KG1 (cell line): Measurements from ENCODE around the gene MARCHF9.
"Not testable (repeated sequence)": the region's sequence is repeated elsewhere in the genome, so short reads cannot be mapped to it uniquely, and the experiment has no call there.

Experiments used
- DNase-seq: peaks from one replicate; lab custom pipeline; 2025; lab: John Stamatoyannopoulos, UW

The MARCHF9 gene

DNA sequence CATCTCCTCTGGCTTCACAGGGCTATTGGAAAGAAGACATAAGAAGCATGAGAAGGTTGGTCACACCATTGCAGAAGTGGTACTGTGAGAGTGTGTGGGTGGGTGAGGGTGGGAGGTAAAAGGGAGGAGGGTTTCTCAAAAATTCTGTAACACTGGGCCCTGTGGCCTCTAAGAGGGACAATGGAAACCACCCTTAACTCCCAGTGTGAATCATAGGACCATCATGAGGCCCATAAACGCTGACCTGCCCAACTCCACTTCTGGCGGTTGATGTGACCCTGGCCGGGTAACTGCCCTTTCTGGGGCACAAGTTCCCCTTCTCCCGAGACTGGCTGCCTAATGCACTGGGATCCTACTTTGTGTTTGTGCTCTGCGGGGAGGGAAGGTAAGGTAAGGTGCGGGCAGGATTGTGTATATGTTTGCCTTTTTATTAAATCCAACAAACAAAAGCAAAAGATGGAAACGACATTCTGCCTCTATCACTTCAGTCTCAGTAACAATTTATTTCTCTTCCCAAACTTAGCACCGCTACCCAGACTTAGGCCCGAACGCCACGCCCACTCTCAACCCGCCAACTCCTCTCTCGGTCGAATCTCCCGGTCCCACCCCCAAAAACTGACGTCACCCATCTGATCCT lies 16.5 kb downstream of the MARCHF9 start:
- DNase-seq, result peak; percentile 51

- peak; percentile 51 for DNase-seq
Observed at GRCh38 chr12:57771873-57772428, 17.0 kb downstream of the MARCHF9 start, which contains the start of gene METTL1. TSS of gene METTL1 (minus strand) at chr12:57772105. CDS start at chr12:57772083, 22 bp downstream.

- no peak for DNase-seq
Observed at GRCh38 chr12:57772429-57773322, 17.8 kb downstream of the MARCHF9 start, which contains the start of gene EEF1AKMT3. TSS of gene EEF1AKMT3 (plus strand) at chr12:57772614. CDS start at chr12:57772725, 111 bp downstream.

DNA sequence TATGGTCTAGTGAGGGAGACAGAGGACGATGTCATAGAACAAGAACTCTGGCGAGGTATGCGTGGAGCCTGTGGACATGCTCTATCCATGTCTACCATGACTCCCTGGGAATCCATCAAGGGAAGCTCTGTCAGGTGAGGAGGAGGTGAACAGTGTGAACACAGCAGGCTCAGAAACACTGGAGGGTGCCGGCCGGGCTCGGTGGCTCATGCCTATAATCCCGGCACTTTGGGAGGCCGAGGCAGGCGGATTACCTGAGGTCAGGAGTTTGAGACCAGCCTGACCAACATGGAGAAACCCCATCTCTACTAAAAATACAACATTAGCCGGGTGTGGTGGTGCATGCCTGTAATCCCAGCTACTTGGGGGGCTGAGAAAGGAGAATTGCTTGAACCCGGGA lies 19.7 kb downstream of the MARCHF9 start:
- DNase-seq, result not testable (repeated sequence)

GRCh38 chr12:57775044-57775443 lies 20.1 kb downstream of the MARCHF9 start:
- no peak for DNase-seq

- no peak for DNase-seq
Observed at GRCh38 chr12:57775563-57776246, 20.8 kb downstream of the MARCHF9 start.

DNA sequence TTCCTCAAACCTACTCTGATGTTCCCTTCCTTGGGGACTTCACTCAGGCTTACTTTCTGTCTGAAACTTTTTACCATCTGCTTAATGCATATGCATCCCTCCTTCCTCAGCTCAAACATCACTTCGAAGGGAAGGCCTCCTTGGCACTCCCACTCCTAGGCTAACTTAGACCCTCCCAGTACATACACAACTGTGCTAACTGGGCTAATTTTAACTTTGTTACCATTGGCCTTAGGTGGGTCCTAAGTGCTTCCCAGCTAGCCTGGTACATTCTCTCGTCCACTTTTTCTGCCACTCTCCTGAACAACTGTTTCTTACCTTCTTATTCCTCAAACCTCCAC lies 21.3 kb downstream of the MARCHF9 start:
- DNase-seq, result no peak

- no peak for DNase-seq
Observed at GRCh38 chr12:57777367-57777766, 22.5 kb downstream of the MARCHF9 start.

DNA sequence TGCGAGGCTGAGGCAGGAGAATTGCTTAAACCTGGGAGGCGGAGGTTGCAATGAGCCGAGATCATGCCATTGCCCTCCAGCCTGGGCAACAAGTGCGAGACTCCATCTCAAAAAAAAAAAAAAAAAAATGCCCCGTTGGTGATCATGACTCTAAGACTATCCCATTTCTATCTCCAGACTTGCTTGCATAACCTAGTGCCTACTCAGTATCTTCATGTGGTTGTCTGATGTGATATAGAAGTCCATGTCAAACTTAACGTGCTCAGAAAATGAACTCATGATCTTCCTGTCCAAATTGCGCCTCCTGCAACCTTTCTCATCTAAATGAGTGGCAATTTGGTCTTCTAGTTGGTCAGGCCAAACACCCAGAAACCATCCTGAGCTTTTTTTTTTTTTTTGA lies 23.0 kb downstream of the MARCHF9 start:
- no peak for DNase-seq

DNA sequence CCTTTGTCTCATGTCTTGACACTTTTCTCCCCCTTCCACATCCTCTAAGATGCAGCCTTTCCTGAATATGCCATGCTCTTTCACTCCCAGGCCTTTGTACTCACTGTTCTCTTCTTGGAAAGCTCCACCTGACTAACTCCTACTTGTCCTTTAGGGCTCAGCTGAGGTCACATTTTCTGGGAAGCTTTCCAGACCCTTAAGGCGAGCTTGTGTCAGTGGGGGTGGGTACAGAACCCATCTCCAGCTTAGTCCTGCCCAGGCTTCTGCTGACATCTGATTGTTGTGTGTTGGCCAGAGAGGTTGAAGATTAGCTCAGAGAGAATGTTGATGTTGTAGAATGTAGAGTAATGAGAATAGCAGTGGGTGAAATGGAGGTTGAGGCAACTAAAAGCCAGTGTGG lies 24.8 kb downstream of the MARCHF9 start:
- DNase-seq, result no peak

GRCh38 chr12:57780284-57780897 lies 25.5 kb downstream of the MARCHF9 start:
- DNase-seq, result no peak

GRCh38 chr12:57781244-57781643 lies 26.3 kb downstream of the MARCHF9 start:
- no peak for DNase-seq

DNA sequence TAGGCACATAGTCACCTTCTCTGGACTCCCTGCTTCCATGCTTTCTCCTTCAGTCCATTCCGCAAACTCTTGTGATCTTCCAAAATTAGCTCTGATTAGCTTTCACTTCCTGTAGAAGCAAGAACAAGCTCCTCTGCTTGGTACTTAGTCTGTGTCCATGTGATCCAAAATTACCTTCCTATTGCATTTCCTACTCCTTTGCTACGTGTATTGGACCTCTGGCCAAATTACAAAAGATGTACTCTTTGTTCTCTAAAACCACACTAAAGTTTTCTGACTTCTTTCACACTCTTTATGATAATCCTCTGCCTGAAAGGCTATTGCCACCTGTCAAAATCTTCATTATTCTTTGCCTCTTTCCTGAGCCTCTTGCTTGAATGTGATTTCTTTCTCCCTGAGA lies 26.9 kb downstream of the MARCHF9 start:
- no peak for DNase-seq

GRCh38 chr12:57782243-57782607 lies 27.3 kb downstream of the MARCHF9 start:
- no peak for DNase-seq

DNA sequence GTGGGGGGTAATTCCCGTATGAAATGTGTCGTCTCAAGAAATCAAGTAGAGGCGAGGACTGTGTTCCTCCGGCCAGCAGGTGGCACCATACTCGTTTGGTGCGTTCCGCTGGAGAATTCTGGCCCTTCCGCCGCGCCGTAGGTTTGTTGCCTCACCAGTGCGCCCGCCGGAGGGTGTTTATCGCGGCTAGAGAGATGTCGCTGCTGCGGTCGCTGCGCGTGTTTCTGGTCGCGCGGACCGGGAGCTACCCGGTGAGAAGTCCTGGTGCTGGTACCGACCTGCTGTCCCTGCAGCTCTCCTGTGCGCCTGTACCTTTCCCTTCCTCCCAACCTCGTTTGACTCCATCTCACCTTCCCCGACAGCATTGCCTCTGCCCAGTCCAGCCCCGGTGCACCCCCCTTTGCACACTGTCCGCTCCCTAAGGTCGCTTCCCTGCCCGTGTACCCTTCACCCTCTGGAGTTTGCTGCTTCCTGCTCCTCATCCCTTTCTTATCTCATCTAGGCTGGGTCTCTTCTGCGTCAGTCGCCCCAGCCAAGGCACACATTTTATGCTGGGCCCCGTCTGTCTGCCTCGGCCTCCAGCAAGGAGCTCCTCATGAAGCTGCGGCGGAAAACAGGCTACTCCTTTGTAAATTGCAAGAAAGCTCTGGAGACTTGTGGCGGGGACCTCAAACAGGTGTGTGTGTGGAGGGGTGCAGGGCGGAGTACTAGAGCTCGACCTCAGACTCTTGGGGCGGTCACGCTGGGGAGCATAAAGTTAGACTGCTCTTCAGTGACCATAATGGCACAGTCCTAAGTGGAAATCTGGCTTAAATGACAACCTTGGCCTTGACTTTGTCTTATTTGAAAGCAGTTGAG lies 27.9 kb downstream of the MARCHF9 start, which contains the start of gene TSFM:
TSFM (plus strand) TSS at position 180 of the 858 bp plus-strand sequence; CDS start at position 195, 15 bp downstream.
- DNase-seq, result peak; percentile 46

GRCh38 chr12:57783466-57783801 lies 28.5 kb downstream of the MARCHF9 start:
- no peak for DNase-seq

DNA sequence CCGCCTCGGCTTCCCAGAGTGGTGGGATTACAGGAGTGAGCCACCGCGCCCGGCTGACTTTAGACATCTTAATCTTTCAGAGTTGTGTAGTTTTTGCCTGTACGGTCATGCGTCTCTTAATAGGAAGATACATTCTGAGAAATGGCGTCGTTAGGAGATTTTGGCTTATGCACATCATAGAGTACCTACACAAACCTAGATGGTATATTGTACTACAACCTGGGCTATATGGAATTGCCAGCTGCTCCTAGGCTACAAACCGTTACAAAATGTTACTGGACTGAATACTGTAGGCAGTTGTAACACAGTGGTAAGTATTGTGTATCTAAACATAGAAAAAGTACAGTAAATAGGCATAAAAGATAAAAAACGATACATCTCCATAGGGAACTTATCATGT lies 29.0 kb downstream of the MARCHF9 start:
- no peak for DNase-seq

DNA sequence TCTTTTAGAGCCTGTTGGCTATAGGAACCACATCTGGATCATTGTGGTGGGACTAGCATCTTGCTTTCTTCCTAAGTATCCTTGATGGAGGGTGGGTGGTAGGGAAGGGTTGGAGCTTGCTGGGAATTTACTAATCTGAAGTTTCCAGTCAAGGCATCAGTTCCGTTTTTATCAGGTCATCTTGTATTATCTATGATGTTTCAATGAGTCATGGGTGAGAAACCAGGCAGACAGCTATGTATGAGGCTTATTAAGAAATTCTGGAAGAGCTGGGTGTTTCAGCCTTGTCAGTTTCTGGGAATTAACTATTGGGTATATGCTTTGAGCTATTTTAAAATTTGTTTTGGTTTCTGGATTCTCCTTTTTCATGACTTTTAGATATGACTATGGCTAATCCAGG lies 39.0 kb downstream of the MARCHF9 start:
- DNase-seq, result no peak

DNA sequence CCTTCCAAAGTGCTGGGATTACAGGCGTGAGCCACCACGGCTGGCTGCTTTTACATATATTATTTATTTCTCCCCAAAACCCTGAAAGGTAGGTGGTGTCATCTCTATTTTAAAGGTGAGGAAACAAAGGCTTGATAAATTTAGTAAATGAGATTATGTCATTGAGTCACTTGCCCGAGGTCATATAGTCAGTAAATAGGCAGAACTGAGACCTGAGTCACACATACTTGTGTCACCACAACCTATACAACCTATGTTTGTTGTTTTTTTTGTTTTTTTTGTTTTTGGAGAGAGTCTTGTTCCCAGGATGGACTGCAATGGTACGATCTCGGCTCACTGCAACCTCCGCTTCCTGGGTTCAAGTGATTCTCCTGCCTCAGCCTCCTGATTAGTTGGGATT lies 40.5 kb downstream of the MARCHF9 start:
- DNase-seq, result no peak

- DNase-seq, result no peak
Observed at GRCh38 chr12:57796996-57797395, 42.1 kb downstream of the MARCHF9 start.

DNA sequence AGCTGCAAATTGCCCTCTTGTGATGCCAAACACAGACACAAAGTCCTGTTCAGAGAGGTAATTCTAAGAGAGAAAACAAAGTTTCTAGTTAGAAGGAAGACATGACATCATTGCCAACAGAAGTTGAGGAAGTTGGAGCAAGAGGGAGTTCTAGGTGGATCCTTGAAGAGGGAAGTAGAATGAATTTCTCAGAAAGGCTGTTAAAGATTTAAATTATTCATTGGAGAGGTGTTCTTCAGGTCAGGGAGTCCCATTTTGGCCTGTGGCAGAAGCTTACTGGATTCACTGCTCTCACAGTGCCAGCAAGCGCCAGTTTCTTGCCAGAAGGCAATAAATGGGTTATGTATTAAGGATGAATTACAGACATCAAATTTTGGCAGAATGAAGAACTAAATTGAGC lies 43.0 kb downstream of the MARCHF9 start:
- no peak for DNase-seq
